Fibroblast of mammary gland (primary cell): ENCODE measurements around the gene GPR31.
A peak's percentile ranks its signal among the peaks of the same experiment; 100 is the strongest.

Experiments
- DNase-seq: peaks from one replicate; pipeline ENCODE4 v3.0.0-alpha.2; 2010; ENCODE audit warnings: low read depth
- H3K4me3 ChIP-seq: 2 replicates; pipeline ENCODE4 v1.5.1; 2011; ENCODE audit warnings: low read depth, mild to moderate bottlenecking, low read length, moderate library complexity; ENCODE audit not compliant: control insufficient read depth
- TF ChIP-seq, protein P1 (sequence below): conservative IDR thresholded peaks from 2 replicates; pipeline ENCODE4 v1.5.1; 2011; ENCODE audit warnings: low read depth, low read length, inconsistent platforms; ENCODE audit not compliant: control insufficient read depth, insufficient read depth

GPR31 gene

GRCh38 chr6:167143041-167143440, 14.7 kb downstream of the GPR31 start:
- TF ChIP-seq, protein P1, sequence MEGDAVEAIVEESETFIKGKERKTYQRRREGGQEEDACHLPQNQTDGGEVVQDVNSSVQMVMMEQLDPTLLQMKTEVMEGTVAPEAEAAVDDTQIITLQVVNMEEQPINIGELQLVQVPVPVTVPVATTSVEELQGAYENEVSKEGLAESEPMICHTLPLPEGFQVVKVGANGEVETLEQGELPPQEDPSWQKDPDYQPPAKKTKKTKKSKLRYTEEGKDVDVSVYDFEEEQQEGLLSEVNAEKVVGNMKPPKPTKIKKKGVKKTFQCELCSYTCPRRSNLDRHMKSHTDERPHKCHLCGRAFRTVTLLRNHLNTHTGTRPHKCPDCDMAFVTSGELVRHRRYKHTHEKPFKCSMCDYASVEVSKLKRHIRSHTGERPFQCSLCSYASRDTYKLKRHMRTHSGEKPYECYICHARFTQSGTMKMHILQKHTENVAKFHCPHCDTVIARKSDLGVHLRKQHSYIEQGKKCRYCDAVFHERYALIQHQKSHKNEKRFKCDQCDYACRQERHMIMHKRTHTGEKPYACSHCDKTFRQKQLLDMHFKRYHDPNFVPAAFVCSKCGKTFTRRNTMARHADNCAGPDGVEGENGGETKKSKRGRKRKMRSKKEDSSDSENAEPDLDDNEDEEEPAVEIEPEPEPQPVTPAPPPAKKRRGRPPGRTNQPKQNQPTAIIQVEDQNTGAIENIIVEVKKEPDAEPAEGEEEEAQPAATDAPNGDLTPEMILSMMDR, result no peak

DNA sequence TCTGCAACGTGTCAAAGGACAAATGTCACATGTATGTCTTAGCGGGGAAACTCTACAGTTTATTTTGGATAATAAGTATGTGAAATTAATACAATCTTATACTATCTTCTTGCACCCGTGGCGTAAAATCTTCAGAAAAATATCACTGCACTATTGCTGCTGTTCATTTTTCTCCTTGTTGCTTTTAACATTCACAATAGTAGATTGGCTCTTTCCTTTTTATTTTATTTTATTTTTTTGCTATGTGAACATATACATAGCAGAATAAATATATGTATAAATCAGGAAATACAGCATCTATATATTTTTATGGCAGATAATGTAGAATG, 15.4 kb downstream of the GPR31 start:
- no peak for DNase-seq
- TF ChIP-seq, protein P1, result no peak

More at GRCh38 chr6:167143041-167143440, 14.7 kb downstream of the GPR31 start:
- no peak for DNase-seq
- no peak overlapping the region for H3K4me3 ChIP-seq

DNA sequence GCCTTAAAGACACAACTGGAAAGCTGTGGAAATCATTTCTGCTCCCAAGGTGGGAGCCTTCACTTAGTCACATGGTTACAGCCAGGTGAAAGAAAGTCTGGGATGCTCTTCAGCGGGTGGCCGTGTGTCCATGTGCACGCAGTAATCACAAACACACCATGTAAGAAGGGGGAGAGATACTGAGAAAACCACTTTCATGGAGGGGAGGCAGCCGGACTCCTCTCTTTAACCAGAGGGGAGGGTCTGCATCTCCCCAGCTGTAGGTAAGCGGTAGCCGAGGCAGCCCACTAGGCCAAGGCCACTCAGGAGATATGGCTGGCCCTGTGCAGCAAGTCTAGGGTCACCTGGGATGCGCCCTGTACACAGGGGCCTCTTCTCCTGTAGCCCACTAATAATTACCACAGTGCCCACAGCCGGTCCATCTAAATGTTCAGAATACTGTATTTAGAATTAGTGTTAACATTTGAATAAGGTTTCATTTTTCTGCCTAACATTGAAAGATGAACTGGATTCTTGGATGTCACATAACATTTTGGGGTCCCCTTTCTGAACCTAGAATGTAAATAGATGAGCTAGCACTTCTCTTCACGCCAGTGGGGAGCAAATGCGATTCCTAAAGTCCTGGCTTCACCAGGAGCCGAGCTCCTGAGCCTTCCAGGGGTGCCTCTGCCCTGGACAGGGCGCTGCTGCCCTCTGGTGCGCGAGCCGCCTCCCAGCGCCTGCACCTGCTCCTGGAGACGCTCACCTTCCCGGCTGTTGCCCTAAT, 15.9 kb downstream of the GPR31 start:
- no peak overlapping the region for H3K4me3 ChIP-seq
- TF ChIP-seq, protein P1, result peak; percentile 42
- peak; percentile 4 for DNase-seq

More for the DNA sequence above, 15.4 kb downstream of the GPR31 start:
- no peak overlapping the region for H3K4me3 ChIP-seq

- no peak for DNase-seq
- no peak overlapping the region for H3K4me3 ChIP-seq
- TF ChIP-seq, protein P1, result no peak
Observed at GRCh38 chr6:167140589-167141474, 16.9 kb downstream of the GPR31 start.

GRCh38 chr6:167139761-167140160, 18.0 kb downstream of the GPR31 start:
- no peak for DNase-seq
- H3K4me3 ChIP-seq, result no peak overlapping the region
- TF ChIP-seq, protein P1, result no peak

- TF ChIP-seq, protein P1, result no peak
- DNase-seq, result no peak
- no peak overlapping the region for H3K4me3 ChIP-seq
Observed at GRCh38 chr6:167137881-167138280, 19.9 kb downstream of the GPR31 start.
